Fibroblast of lung (primary cell): ENCODE data around the gene YIPF2. TPM values are rescaled to one million over a fixed set of nuclear protein-coding genes. Genes with fewer than 3 reads are reported as not detected.
"Not testable (repeated sequence)": the region's sequence is repeated elsewhere in the genome, so short reads cannot be mapped to it uniquely, and the experiment has no call there.

Experiments used
- DNase-seq, 2 donors: peaks; one replicate each; pipeline versions ENCODE4 v3.0.0 to v3.0.0-alpha.2; 2010; ENCODE audit warnings: low read depth in 2 of 2
- H2AFZ ChIP-seq: 2 replicates; pipeline ENCODE4 v1.5.1; 2012; ENCODE audit warnings: low read length, control low read depth, inconsistent platforms
- H3K27ac ChIP-seq: 2 replicates; pipeline ENCODE4 v1.5.1; 2011; ENCODE audit warnings: low read length, control low read depth; ENCODE audit not compliant: insufficient read depth
- H3K27me3 ChIP-seq: 2 replicates; pipeline ENCODE4 v1.5.1; 2011; ENCODE audit warnings: mild to moderate bottlenecking, low read length; ENCODE audit not compliant: control insufficient read depth, insufficient read depth
- H3K36me3 ChIP-seq: 2 replicates; pipeline ENCODE4 v1.5.1; 2011; ENCODE audit warnings: low read length; ENCODE audit not compliant: control insufficient read depth, insufficient read depth
- H3K4me1 ChIP-seq: 2 replicates; pipeline ENCODE4 v1.5.1; 2011; ENCODE audit warnings: low read length; ENCODE audit not compliant: control insufficient read depth, insufficient read depth; ENCODE audit errors: extremely low read depth
- H3K4me2 ChIP-seq: 2 replicates; pipeline ENCODE4 v1.5.1; 2011; ENCODE audit warnings: low read length, control low read depth; ENCODE audit not compliant: insufficient read depth; ENCODE audit errors: extremely low read depth
- H3K4me3 ChIP-seq, 4 experiments: fragments of 200-600 bp in 1 of 4; sonication (generic) in 1 of 4; replicated peaks in 1 of 4; 2 replicates each; pipeline ENCODE4 v1.5.1; 2011 to 2016; ENCODE audit warnings: low read length in 4 of 4, low read depth in 3 of 4, mild to moderate bottlenecking in 3 of 4, control low read depth in 2 of 4, inconsistent platforms in 1 of 4, mixed read lengths in 1 of 4; ENCODE audit not compliant: insufficient read depth in 1 of 4; ENCODE audit errors: control extremely low read depth in 1 of 4
- H3K79me2 ChIP-seq: 2 replicates; pipeline ENCODE4 v1.5.1; 2012; ENCODE audit warnings: mild to moderate bottlenecking, low read length, inconsistent platforms; ENCODE audit not compliant: control insufficient read depth, insufficient read depth
- H3K9ac ChIP-seq: 2 replicates; pipeline ENCODE4 v1.5.1; 2011; ENCODE audit warnings: mild to moderate bottlenecking, low read length, control low read depth; ENCODE audit not compliant: insufficient read depth
- H3K9me3 ChIP-seq: 2 replicates; pipeline ENCODE4 v1.5.1; 2012; ENCODE audit warnings: low read depth, low read length; ENCODE audit not compliant: control insufficient read depth, insufficient read depth
- H4K20me1 ChIP-seq: 2 replicates; pipeline ENCODE4 v1.5.1; 2011; ENCODE audit warnings: low read length; ENCODE audit not compliant: control insufficient read depth, insufficient read depth; ENCODE audit errors: extremely low read depth
- EZH2 ChIP-seq: IDR thresholded peaks from 2 replicates; pipeline ENCODE4 v1.5.1; 2012; ENCODE audit warnings: low read length, control low read depth, mild to moderate bottlenecking; ENCODE audit errors: missing control alignments
- polyA plus RNA-seq, 2 donors: library from polyadenylated mRNA; depleted of rRNA in 1 of 2; stranded (reverse) in 1 of 2; unstranded in 1 of 2; fragments of >200 nt; gene quantifications; 2 replicates each; pipeline ENCODE4 v1.2.1, GENCODE V29; 2011 to 2012; ENCODE audit warnings: missing spikeins in 1 of 2
- total RNA-seq: library from RNA; depleted of rRNA; stranded (reverse); fragments of >200 nt; gene quantifications from 2 replicates; pipeline ENCODE4 v1.2.1, GENCODE V29; 2014
- TF ChIP-seq, protein P1 (sequence below), 2 donors: IDR thresholded peaks in 1 of 2; conservative IDR thresholded peaks in 1 of 2; 1 replicate in 1 of 2; 2 replicates in 1 of 2; pipeline ENCODE4 v1.5.1; 2011 to 2012; ENCODE audit warnings: low read length in 2 of 2, control low read depth in 1 of 2, inconsistent platforms in 1 of 2, low read depth in 1 of 2, mild to moderate bottlenecking in 1 of 2

Gene YIPF2
- total and polyA plus RNA-seq, 2 donors (not counting 1 experiment from before 2014, with no cell fraction given): 41.5 to 118 TPM

DNA sequence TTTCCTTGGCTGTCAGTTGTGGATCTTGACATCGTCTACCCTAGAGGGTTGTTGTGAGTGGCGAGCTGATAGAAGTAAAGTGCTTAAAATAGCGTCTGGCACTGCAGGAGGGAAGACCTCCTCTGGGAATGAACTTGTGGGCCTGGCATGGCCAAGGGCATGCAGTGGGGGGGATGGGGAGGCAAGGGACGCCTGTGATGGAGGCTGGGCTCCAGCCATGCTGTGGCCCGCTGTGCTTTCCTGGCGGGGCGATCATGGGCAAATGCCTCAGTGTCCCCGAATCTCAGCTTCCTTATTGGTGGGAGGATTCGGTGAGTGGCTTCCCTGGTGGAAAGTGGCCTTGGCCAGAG, 46.4 kb downstream of the YIPF2 start:
- H4K20me1 ChIP-seq: no peaks in the 10 kb centered on the region
- no peak overlapping the region for H2AFZ ChIP-seq
- no peak overlapping the region for H3K4me2 ChIP-seq
- DNase-seq: no peak
- H3K36me3 ChIP-seq: no peaks in the 10 kb centered on the region
- H3K27me3 ChIP-seq: no peaks in the 10 kb centered on the region
- H3K4me3 ChIP-seq: no peak overlapping the region
- H3K4me1 ChIP-seq: peaks cover 3% of the 10 kb centered on the region
- no peaks in the 10 kb centered on the region for H3K9me3 ChIP-seq
- peaks cover 55% of the 10 kb centered on the region for H3K79me2 ChIP-seq
- H3K9ac ChIP-seq: no peak overlapping the region
- TF ChIP-seq, protein P1, sequence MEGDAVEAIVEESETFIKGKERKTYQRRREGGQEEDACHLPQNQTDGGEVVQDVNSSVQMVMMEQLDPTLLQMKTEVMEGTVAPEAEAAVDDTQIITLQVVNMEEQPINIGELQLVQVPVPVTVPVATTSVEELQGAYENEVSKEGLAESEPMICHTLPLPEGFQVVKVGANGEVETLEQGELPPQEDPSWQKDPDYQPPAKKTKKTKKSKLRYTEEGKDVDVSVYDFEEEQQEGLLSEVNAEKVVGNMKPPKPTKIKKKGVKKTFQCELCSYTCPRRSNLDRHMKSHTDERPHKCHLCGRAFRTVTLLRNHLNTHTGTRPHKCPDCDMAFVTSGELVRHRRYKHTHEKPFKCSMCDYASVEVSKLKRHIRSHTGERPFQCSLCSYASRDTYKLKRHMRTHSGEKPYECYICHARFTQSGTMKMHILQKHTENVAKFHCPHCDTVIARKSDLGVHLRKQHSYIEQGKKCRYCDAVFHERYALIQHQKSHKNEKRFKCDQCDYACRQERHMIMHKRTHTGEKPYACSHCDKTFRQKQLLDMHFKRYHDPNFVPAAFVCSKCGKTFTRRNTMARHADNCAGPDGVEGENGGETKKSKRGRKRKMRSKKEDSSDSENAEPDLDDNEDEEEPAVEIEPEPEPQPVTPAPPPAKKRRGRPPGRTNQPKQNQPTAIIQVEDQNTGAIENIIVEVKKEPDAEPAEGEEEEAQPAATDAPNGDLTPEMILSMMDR (conservative IDR thresholded peaks at IDR 0.05 in 1 of 2, IDR thresholded peaks at IDR 0.05 in 1 of 2; ENCODE audit: low read depth in 1 of 2, low read length in 2 of 2): no peak
- TF ChIP-seq EZH2: no peak
- no peak overlapping the region for H3K27ac ChIP-seq

DNA sequence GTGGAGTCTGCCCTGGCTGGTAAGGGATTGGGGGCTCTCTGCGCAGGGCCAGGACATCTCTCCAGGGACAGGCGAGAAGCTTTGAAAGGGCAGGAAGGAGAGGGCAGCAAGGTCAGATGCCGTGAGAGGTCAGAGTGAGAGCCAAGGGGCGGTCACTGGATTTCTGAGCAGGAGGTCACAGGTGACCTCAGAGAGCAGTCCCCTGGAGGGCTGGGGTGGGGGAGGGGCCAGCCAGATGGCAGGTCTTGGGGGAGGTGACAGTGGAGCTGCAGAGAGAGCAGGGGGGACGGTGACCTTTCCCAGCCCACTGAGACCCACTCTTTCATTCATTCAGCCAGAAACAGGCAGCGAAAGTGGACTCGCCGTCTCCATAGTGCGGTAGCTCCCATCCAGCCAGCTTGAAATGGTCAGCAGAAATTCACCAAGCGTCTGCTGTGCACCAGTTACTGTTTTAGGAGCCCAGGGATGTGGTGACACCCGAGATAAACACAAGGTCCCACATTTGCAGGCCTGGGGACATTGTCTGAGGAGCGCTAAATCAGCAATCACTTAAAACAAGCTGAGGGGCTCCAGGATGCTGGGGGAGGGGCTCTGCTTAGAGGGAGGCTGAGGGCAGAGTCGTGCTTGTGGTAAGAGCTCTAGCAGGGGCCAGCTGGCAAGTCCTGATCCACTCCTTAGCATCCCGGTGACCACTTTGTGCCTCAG, 46.9 kb downstream of the YIPF2 start:
- Histone ChIP-seq H4K20me1 (no peaks in the 10 kb centered on the region), H3K4me2 (no peak overlapping the region), H2AFZ (no peak overlapping the region), H3K79me2 (peaks cover 56% of the 10 kb centered on the region), H3K9ac (no peak overlapping the region), H3K27me3 (no peaks in the 10 kb centered on the region), H3K36me3 (no peaks in the 10 kb centered on the region), H3K4me1 (peaks cover 5% of the 10 kb centered on the region), H3K9me3 (no peaks in the 10 kb centered on the region), H3K4me3 (no peak overlapping the region), H3K27ac (no peak overlapping the region)
- no peak for DNase-seq
- TF ChIP-seq, protein P1 (conservative IDR thresholded peaks at IDR 0.05 in 1 of 2, IDR thresholded peaks at IDR 0.05 in 1 of 2; ENCODE audit: low read depth in 1 of 2, low read length in 2 of 2): no peak
- no peak for TF ChIP-seq EZH2

- H3K9me3 ChIP-seq: no peaks in the 10 kb centered on the region
- no peak for DNase-seq
- peaks cover 70% of the 10 kb centered on the region for H3K79me2 ChIP-seq
- no peaks in the 10 kb centered on the region for H3K27me3 ChIP-seq
- H3K36me3 ChIP-seq: no peaks in the 10 kb centered on the region
- no peak for TF ChIP-seq EZH2
- TF ChIP-seq, protein P1 (conservative IDR thresholded peaks at IDR 0.05 in 1 of 2, IDR thresholded peaks at IDR 0.05 in 1 of 2; ENCODE audit: low read depth in 1 of 2, low read length in 2 of 2): no peak
- H3K4me2 ChIP-seq: peak overlapping the region; percentile 59
- no peak overlapping the region for H3K4me3 ChIP-seq
- peak overlapping the region; percentile 8 for H3K27ac ChIP-seq
- H3K9ac ChIP-seq: no peak overlapping the region
- no peaks in the 10 kb centered on the region for H4K20me1 ChIP-seq
- peaks cover 5% of the 10 kb centered on the region for H3K4me1 ChIP-seq
- no peak overlapping the region for H2AFZ ChIP-seq
Measured at GRCh38 chr19:10878253-10878652, 50.2 kb downstream of the YIPF2 start.

DNA sequence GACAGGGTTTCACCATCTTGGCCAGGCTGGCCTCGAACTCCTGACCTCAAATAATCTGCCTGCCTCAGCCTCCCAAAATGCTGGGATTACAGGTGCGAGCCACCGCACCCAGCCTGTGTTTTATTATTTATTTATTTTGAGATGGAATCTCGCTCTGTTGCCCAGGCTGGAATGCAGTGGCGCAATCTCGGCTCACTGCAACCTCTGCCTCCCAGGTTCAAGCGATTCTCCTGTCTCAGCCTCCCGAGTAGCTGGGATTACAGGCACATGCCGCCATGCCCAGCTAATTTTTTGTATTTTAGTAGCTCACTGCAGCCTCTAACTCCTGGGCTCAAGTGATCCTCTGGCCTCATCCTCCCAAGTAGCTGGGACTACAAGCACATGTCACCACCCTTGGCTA, 50.8 kb downstream of the YIPF2 start:
- not testable (repeated sequence) for H3K27me3 ChIP-seq, H3K27ac ChIP-seq, H3K36me3 ChIP-seq, H3K4me1 ChIP-seq, H3K9ac ChIP-seq, DNase-seq, H2AFZ ChIP-seq, H3K9me3 ChIP-seq, H3K4me3 ChIP-seq, H4K20me1 ChIP-seq
- peaks cover 71% of the 10 kb centered on the region for H3K79me2 ChIP-seq
- H3K4me2 ChIP-seq: peak overlapping the region; percentile 59
